SK-N-DZ (cell line): ENCODE results near the gene PHF21A.
"Not testable (repeated sequence)": the region's sequence is repeated elsewhere in the genome, so short reads cannot be mapped to it uniquely, and the experiment has no call there.

Experiments
- DNase-seq: peaks from one replicate; pipeline ENCODE4 v3.0.0-alpha.2; 2015; ENCODE audit warnings: low spot score

The PHF21A gene

GRCh38 chr11:45921561-45922424, 199.5 kb downstream of the PHF21A start:
- peak; percentile 66 for DNase-seq

GRCh38 chr11:45920531-45921477, 200.4 kb downstream of the PHF21A start:
- DNase-seq: no peak

GRCh38 chr11:45919806-45920530, 201.3 kb downstream of the PHF21A start:
- no peak for DNase-seq

- no peak for DNase-seq
These were observed 202.1 kb downstream of the PHF21A start for GRCh38 chr11:45918962-45919675.

DNA sequence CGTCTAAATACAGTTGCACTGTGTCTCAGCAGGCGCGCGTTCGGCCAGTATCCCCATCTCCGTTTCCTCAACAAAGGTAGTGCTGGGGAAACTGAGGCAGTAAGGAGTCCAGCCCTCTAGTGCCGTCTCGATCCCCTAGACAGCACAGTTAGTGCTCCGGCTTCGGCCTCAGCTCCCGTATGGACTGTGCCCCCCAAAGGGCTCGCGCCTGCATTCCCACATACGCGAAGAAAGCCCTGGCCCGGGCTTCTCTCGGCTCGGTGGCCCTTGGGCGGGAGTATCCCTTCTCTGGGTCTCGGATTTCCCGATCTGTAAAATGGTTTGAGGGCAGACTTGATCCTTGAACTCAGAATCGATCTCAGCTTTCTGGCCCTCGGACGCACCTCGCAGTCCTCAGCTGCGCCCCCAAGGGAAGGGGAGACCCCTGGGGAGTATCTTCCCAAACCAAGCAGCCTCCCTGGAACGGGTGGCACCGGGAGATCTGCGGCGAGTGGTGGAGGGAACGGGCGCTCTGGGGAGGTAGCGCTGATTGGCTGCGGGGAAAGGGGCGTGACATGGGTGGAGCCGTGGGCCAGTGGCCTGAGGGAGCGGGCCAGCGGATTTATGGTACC, 202.8 kb downstream of the PHF21A start:
- DNase-seq: peak; percentile 82

- peak; percentile 97 for DNase-seq
These were observed 203.5 kb downstream of the PHF21A start, which contains the start of gene PEX16 for GRCh38 chr11:45917623-45918330. TSS of gene PEX16 (minus strand) at chr11:45917877. CDS start at chr11:45917811, 66 bp downstream.

GRCh38 chr11:45917286-45917622, 204.0 kb downstream of the PHF21A start:
- no peak for DNase-seq

- no peak for DNase-seq
These were observed 205.8 kb downstream of the PHF21A start for GRCh38 chr11:45915446-45915845.

GRCh38 chr11:45913942-45914635, 207.2 kb downstream of the PHF21A start:
- no peak for DNase-seq

DNA sequence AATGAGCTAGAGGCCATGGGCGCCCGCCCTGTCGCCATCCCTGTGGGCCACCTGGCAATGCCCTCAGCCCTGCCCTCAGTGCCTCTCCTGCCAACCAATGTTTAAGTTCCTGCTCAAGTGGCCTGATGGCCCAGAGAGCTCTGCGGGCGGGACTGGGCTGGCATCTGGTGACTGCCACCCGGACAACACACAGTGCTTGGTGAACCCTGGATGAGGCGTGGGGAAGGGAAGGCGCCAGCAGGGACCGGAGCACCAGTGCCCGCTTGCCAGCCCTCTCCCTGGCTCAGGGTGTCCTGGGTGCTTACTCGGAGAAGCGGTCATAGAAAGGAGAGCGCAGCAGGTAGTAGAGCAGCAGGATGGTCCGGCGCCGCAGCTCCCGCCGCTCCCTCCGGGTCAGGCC, 207.7 kb downstream of the PHF21A start:
- DNase-seq: no peak

DNA sequence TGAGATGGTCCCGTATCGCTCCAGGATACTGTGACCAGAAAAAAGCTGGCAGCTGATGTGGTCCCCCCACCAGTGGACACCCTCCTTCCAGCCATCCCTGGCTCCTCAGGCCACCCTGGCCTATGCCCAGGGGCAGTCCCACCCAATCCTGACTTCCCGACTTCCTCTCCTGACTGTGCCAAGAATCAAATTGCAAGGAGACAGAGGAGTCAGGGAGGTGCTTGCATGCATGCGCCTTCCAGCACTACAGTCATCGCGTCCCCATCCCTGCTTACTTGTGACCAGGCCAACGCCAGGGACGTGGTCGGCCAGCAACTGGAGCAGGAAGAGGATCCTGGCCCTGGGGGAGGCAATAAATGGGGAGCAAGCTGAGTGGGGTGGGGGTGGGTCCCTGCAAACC, 210.6 kb downstream of the PHF21A start:
- no peak for DNase-seq

DNA sequence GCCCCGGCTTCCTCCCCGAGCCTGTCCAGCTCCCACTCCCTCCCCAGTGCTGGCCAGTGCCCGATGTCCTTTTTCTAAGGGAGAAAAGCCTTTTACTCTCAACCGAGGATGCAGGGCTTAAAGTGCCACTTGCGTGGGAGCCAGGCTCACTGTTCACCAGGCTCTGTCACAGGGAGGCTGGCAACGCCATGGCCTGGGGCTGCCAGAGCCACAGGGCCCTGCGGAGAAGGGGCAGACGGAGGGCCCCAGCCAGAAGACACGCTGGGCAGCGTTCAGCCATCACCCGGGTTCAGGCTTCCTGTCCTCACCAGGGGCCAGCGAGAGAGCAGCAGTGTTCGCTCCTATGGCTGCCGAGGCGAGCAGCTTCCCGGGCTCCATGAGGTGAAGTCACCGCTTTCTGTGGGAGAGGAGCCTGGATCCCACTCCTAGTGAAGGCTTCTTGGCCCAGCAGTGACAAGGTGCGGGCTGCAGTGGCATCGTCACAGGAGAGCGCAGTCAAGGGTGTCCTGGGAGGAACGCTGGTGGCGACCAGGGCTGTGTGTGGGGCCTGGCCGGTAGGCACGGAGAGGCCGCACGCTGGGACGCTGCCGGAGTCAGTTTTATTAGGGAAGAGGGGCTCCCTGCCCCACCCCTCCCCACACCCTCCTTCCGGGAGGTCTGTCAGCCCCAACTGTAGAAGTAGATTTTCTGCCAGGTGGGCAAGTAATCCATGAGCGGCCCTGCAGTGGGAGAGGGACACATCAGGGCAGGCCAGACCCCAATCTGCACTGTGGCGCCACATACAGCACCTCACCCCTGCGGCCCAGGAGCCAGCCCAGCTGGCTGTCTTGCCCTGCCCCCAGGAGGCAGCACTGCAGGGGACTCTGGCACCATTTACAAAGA, 211.4 kb downstream of the PHF21A start:
- no peak for DNase-seq

DNA sequence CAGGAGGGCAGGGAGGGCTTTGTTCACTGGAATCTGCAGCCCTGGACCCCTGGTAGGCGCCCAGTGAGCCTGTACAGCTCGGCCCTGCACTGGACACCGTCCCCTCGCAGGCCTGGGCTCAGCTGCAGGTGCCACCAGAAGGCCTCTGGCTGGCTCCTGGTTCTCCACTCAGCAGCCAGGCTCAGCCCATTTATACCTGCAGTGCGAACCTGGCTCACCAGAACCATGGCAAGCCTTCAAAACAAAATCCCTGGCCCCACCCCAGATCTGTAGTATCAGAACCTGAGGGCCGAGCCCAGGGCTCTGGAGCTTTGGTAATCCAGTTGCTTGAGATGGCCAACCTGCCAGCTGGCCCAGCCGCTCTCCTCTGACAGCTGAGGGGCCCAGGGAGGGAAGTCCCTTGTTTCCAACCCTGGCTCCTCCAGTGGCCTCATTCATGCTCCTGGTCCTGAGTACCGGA, 213.3 kb downstream of the PHF21A start:
- DNase-seq: no peak

DNA sequence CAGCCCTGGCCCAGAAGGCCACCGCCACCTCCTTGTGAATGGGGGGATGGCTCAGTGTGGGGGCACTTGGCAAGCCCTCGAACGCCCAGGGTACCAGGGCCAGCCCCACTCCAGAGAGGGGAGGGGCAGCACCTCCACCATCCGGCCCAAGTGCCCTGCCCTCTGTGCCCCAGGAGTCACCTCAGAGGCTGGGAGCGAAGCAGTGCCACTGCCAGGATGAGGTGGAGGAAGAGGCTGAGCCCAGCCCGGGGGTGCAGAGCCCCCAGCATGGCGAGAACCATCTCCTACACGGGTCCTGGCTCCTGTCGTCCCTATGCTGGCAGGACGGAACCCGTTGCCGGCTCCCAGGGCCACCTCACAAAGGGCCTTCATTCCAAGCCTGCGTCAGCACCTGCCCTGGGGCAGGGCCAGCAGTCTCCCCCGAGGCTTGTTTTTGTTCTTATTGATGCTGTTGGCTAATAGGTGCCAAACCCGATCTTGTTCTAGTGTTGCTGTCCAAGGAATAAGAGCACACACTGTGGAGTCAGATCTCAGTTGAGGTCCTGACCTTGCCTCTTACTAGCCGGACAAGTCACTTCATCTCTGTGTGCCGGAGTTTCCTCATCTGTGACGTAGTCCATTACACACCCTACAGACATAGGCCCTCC, 214.2 kb downstream of the PHF21A start, which contains the start of gene FREY1:
FREY1 (minus strand) TSS at position 307 of the 647 bp plus-strand sequence; CDS start at position 281, 26 bp downstream.
- DNase-seq: no peak

DNA sequence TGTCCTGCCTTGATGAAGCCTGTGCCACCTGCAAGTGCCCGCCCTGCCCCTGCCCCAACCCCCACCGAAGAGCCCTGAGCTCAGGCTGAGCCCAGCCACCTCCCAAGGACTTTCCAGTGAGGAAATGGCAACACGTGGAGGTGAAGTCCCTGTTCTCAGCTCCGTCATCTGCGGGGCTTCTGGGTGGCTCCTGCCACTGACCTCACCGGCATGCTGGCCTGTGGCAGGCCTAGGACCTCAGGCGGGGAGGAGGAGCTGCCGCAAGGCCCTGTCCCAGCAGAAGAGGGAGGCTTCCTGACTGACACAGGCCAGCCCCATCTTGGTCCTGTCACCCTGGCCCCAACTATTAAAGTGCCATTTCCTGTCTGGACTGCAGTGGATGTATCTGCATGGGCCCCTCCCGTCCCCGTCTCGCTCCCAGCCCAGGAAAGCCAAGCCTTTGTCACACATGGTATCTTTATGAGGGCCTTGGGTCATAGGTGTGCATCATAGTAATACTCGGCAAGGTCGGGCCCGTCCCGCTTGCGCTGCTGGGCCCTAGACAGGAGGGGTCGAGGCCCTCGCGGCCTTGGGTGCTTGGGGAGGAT, 215.1 kb downstream of the PHF21A start:
- DNase-seq: no peak

DNA sequence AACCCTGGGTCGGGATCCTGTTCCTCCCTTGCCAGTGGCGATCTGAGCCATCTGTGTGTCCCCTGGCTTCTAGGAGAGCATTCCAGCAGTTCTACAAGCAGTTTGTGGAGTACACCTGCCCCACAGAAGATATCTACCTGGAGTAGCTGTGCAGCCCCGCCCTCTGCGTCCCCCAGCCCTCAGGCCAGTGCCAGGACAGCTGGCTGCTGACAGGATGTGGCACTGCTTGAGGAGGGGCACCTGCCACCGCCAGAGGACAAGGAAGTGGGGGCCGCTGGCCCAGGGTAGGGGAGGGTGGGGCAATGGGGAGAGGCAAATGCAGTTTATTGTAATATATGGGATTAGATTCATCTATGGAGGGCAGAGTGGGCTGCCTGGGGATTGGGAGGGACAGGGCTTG, 215.7 kb downstream of the PHF21A start:
- not testable (repeated sequence) for DNase-seq

GRCh38 chr11:45905095-45905494, 216.2 kb downstream of the PHF21A start:
- no peak for DNase-seq
